Activated CD4-positive, alpha-beta T cell treated with anti-CD3 and anti-CD28 coated beads for 4 hours (primary cell): ENCODE measurements around the gene FAM234B.
A peak's percentile ranks its signal among the peaks of the same experiment; 100 is the strongest.

Experiments
- DNase-seq, 2 donors: peaks; one replicate each; pipeline ENCODE4 v3.0.0-alpha.2; 2020

FAM234B gene

GRCh38 chr12:13093191-13093847, 49.1 kb downstream of the FAM234B start:
- DNase-seq: no peak

- no peak for DNase-seq
Measured at GRCh38 chr12:13093848-13094220, 49.7 kb downstream of the FAM234B start.

- no peak for DNase-seq
Measured at GRCh38 chr12:13094367-13094766, 50.2 kb downstream of the FAM234B start.

- DNase-seq: no peak
Measured at GRCh38 chr12:13095266-13095995, 51.2 kb downstream of the FAM234B start.

GRCh38 chr12:13097491-13098011, 53.4 kb downstream of the FAM234B start:
- DNase-seq: no peak

GRCh38 chr12:13099066-13099843, 55.1 kb downstream of the FAM234B start:
- DNase-seq: no peak

- DNase-seq: no peak
Measured at GRCh38 chr12:13099844-13100604, 55.8 kb downstream of the FAM234B start.

- no peak for DNase-seq
Measured at GRCh38 chr12:13100605-13100881, 56.4 kb downstream of the FAM234B start.

- DNase-seq: peak; percentile 86 to 87
Measured at GRCh38 chr12:13100882-13101769, 56.9 kb downstream of the FAM234B start.

- DNase-seq: peak; percentile 18 to 20
Measured at GRCh38 chr12:13101821-13102375, 57.7 kb downstream of the FAM234B start.

GRCh38 chr12:13102461-13103195, 58.4 kb downstream of the FAM234B start:
- DNase-seq: no peak

GRCh38 chr12:13103391-13104033, 59.3 kb downstream of the FAM234B start, which contains the start of gene GSG1:
Gene GSG1, minus strand, starts transcription at chr12:13103667. Its CDS starts 155 bp downstream, at chr12:13103512.
- DNase-seq: no peak

- DNase-seq: no peak
Measured at GRCh38 chr12:13104409-13104808, 60.2 kb downstream of the FAM234B start.

- no peak for DNase-seq
Measured at GRCh38 chr12:13105781-13106180, 61.6 kb downstream of the FAM234B start.

GRCh38 chr12:13106666-13107065, 62.5 kb downstream of the FAM234B start:
- no peak for DNase-seq

GRCh38 chr12:13112968-13113367, 68.8 kb downstream of the FAM234B start:
- DNase-seq: no peak

- DNase-seq: no peak
Measured at GRCh38 chr12:13114251-13115052, 70.3 kb downstream of the FAM234B start.

GRCh38 chr12:13116259-13116658, 72.1 kb downstream of the FAM234B start:
- DNase-seq: no peak

- DNase-seq: no peak
Measured at GRCh38 chr12:13117029-13117428, 72.8 kb downstream of the FAM234B start.
